ENCODE results near the gene TENT5C. TPM values are rescaled to one million over a fixed set of nuclear protein-coding genes. Genes with fewer than 3 reads are reported as not detected.
A peak's percentile ranks its signal among the peaks of the same experiment; 100 is the strongest.

Gene TENT5C
- total and polyA plus RNA-seq, 9 of the 15 experiments (the other 6 are each of a cell fraction or from before 2014, with no cell fraction given) = 1.8 to 7.7 (median 4.0) TPM

DNA sequence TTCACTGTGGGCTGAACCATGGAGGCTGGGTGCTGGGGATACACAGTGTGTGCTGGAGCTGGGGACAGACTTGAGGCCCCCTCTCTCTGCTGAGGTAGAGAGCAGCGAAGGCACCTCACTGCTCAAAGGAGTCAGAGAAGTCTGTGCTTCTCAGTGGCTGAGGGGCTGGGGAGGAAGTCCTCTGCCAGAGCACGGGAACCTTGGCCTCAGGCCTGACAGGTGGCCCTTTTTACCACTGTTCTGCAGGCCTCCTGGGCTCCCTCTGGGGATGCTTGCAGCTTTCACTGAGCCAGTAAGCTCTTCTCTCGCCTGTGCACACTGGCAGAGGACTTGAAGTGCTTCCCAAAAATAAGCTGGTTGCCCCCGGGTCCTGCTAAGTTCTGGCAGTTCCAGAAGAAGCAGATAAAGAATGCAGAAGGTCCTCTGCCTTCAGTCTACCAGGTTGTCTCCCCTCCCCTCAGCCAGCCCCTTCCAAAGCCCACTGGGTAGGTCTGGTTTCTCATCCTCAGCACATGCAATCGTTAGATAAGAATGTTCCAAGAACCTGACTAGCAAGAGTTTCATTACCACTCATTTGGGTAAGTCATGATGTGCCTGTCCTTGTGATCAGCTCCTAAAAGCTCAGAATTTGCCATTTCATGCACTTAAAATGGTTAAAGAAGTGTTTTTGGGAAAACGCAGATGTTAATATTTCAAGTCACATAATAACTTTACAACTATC, 53.9 kb downstream of the TENT5C start (continued):
- TF ChIP-seq, protein P1, sequence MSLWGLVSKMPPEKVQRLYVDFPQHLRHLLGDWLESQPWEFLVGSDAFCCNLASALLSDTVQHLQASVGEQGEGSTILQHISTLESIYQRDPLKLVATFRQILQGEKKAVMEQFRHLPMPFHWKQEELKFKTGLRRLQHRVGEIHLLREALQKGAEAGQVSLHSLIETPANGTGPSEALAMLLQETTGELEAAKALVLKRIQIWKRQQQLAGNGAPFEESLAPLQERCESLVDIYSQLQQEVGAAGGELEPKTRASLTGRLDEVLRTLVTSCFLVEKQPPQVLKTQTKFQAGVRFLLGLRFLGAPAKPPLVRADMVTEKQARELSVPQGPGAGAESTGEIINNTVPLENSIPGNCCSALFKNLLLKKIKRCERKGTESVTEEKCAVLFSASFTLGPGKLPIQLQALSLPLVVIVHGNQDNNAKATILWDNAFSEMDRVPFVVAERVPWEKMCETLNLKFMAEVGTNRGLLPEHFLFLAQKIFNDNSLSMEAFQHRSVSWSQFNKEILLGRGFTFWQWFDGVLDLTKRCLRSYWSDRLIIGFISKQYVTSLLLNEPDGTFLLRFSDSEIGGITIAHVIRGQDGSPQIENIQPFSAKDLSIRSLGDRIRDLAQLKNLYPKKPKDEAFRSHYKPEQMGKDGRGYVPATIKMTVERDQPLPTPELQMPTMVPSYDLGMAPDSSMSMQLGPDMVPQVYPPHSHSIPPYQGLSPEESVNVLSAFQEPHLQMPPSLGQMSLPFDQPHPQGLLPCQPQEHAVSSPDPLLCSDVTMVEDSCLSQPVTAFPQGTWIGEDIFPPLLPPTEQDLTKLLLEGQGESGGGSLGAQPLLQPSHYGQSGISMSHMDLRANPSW (CRISPR knock-in tag; IDR thresholded peaks at IDR 0.05) = no peak
- no peak for TF ChIP-seq YY1 (IDR thresholded peaks at IDR 0.05; ENCODE audit: borderline replicate concordance in 1 of 3, control insufficient read depth in 1 of 3, extremely low read depth in 1 of 3, insufficient read depth in 3 of 3, insufficient read length in 1 of 3, insufficient replicate concordance in 2 of 3, low read depth in 1 of 3, low read length in 2 of 3)
- TF ChIP-seq, protein P2, sequence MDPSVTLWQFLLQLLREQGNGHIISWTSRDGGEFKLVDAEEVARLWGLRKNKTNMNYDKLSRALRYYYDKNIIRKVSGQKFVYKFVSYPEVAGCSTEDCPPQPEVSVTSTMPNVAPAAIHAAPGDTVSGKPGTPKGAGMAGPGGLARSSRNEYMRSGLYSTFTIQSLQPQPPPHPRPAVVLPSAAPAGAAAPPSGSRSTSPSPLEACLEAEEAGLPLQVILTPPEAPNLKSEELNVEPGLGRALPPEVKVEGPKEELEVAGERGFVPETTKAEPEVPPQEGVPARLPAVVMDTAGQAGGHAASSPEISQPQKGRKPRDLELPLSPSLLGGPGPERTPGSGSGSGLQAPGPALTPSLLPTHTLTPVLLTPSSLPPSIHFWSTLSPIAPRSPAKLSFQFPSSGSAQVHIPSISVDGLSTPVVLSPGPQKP (CRISPR knock-in tag; IDR thresholded peaks at IDR 0.05) = no peak
- TF ChIP-seq ZNF174 (CRISPR knock-in tag; IDR thresholded peaks at IDR 0.05) = no peak
- no peak for TF ChIP-seq ZNF121 (CRISPR knock-in tag; conservative IDR thresholded peaks at IDR 0.05)
- TF ChIP-seq ZNF124 (CRISPR knock-in tag; IDR thresholded peaks at IDR 0.05) = no peak
- TF ChIP-seq, protein P3, sequence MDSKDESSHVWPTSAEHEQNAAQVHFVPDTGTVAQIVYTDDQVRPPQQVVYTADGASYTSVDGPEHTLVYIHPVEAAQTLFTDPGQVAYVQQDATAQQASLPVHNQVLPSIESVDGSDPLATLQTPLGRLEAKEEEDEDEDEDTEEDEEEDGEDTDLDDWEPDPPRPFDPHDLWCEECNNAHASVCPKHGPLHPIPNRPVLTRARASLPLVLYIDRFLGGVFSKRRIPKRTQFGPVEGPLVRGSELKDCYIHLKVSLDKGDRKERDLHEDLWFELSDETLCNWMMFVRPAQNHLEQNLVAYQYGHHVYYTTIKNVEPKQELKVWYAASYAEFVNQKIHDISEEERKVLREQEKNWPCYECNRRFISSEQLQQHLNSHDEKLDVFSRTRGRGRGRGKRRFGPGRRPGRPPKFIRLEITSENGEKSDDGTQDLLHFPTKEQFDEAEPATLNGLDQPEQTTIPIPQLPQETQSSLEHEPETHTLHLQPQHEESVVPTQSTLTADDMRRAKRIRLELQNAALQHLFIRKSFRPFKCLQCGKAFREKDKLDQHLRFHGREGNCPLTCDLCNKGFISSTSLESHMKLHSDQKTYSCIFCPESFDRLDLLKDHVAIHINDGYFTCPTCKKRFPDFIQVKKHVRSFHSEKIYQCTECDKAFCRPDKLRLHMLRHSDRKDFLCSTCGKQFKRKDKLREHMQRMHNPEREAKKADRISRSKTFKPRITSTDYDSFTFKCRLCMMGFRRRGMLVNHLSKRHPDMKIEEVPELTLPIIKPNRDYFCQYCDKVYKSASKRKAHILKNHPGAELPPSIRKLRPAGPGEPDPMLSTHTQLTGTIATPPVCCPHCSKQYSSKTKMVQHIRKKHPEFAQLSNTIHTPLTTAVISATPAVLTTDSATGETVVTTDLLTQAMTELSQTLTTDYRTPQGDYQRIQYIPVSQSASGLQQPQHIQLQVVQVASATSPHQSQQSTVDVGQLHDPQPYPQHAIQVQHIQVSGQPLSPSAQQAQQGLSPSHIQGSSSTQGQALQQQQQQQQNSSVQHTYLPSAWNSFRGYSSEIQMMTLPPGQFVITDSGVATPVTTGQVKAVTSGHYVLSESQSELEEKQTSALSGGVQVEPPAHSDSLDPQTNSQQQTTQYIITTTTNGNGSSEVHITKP (IDR thresholded peaks at IDR 0.05; ENCODE audit: partially characterized antibody) = peak; percentile 75
- TF ChIP-seq ZNF263 (CRISPR knock-in tag; IDR thresholded peaks at IDR 0.05; ENCODE audit: borderline replicate concordance) = no peak
- TF ChIP-seq TAF7 (tag; IDR thresholded peaks at IDR 0.05) = no peak
- no peak for TF ChIP-seq RBM22 (IDR thresholded peaks at IDR 0.05; ENCODE audit: low read depth, low read length, poor library complexity, severe bottlenecking)
- peak; percentile 89 for TF ChIP-seq CBFA2T2 (conservative IDR thresholded peaks at IDR 0.05)
- no peak for TF ChIP-seq SP1 (CRISPR knock-in tag; IDR thresholded peaks at IDR 0.05)
- TF ChIP-seq, protein P4, sequence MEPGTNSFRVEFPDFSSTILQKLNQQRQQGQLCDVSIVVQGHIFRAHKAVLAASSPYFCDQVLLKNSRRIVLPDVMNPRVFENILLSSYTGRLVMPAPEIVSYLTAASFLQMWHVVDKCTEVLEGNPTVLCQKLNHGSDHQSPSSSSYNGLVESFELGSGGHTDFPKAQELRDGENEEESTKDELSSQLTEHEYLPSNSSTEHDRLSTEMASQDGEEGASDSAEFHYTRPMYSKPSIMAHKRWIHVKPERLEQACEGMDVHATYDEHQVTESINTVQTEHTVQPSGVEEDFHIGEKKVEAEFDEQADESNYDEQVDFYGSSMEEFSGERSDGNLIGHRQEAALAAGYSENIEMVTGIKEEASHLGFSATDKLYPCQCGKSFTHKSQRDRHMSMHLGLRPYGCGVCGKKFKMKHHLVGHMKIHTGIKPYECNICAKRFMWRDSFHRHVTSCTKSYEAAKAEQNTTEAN (CRISPR knock-in tag; IDR thresholded peaks at IDR 0.05) = no peak
- TF ChIP-seq, protein P5, sequence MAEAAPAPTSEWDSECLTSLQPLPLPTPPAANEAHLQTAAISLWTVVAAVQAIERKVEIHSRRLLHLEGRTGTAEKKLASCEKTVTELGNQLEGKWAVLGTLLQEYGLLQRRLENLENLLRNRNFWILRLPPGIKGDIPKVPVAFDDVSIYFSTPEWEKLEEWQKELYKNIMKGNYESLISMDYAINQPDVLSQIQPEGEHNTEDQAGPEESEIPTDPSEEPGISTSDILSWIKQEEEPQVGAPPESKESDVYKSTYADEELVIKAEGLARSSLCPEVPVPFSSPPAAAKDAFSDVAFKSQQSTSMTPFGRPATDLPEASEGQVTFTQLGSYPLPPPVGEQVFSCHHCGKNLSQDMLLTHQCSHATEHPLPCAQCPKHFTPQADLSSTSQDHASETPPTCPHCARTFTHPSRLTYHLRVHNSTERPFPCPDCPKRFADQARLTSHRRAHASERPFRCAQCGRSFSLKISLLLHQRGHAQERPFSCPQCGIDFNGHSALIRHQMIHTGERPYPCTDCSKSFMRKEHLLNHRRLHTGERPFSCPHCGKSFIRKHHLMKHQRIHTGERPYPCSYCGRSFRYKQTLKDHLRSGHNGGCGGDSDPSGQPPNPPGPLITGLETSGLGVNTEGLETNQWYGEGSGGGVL (CRISPR knock-in tag; IDR thresholded peaks at IDR 0.05) = no peak
- no peak for TF ChIP-seq CBX2 (IDR thresholded peaks at IDR 0.05; ENCODE audit: insufficient read depth, low read length, poor library complexity, severe bottlenecking)

All from K562 (cell line).